Heart right ventricle (tissue), 16 donors: ENCODE data around the gene SH3GL3. TPM values are rescaled to one million over a fixed set of nuclear protein-coding genes. Genes with fewer than 3 reads are reported as not detected.

Experiments used
- ATAC-seq, 8 donors: fragments of 200-7000 bp; cut with Tn5 transposase; one replicate each; pipeline ENCODE4 v1.9.1; 2020; ENCODE audit warnings: mild to moderate bottlenecking in 8 of 8, moderate library complexity in 8 of 8, moderate number of reproducible peaks in 1 of 8
- DNase-seq, 2 donors: peaks; one replicate each; pipeline ENCODE4 v3.0.0-alpha.2; 2020
- H3K27ac ChIP-seq, 10 donors: fragments of 200-600 bp; sonication (generic) in 2 of 10; one replicate each; pipeline versions ENCODE4 v1.5.0 to v1.8.0; 2020 to 2022; ENCODE audit warnings: mild to moderate bottlenecking in 3 of 10
- H3K27me3 ChIP-seq, 7 donors: fragments of 200-600 bp; one replicate each; pipeline ENCODE4 v1.8.0; 2021 to 2022; ENCODE audit warnings: mild to moderate bottlenecking in 2 of 7
- H3K36me3 ChIP-seq, 9 donors: fragments of 200-600 bp; sonication (generic) in 1 of 9; one replicate each; pipeline versions ENCODE4 v1.5.0 to v1.8.0; 2020 to 2022; ENCODE audit warnings: mild to moderate bottlenecking in 2 of 9
- H3K4me1 ChIP-seq, 9 donors: fragments of 200-600 bp; sonication (generic) in 1 of 9; one replicate each; pipeline versions ENCODE4 v1.5.0 to v1.8.0; 2020 to 2022; ENCODE audit warnings: mild to moderate bottlenecking in 4 of 9
- H3K4me3 ChIP-seq, 10 donors: fragments of 200-600 bp; sonication (generic) in 2 of 10; one replicate each; pipeline versions ENCODE4 v1.5.0 to v1.8.0; 2020 to 2022; ENCODE audit warnings: mild to moderate bottlenecking in 7 of 10, moderate library complexity in 2 of 10
- H3K9me3 ChIP-seq, 11 donors: fragments of 200-600 bp in 10 of 11; sonication (generic) in 2 of 11; one replicate each; pipeline versions ENCODE4 v1.5.0 to v1.8.0; 2013 to 2022; ENCODE audit warnings: mild to moderate bottlenecking in 2 of 11, control low read depth in 1 of 11, moderate library complexity in 1 of 11
- CTCF ChIP-seq, 9 donors: fragments of 200-600 bp; sonication (generic) in 2 of 9; IDR thresholded peaks; one replicate each; pipeline versions ENCODE4 v1.5.0 to v1.8.0; 2021 to 2022; ENCODE audit warnings: antibody characterized with exemption in 9 of 9, mild to moderate bottlenecking in 5 of 9, moderate library complexity in 1 of 9
- WGBS, 2 donors: extraction: QIAGEN DNeasy Blood & Tissue Kit; methylation state at CpG; one replicate each; pipeline ENCODE4 v1.1.7; 2013; ENCODE audit warnings: inconsistent platforms in 1 of 2; 5-methylcytosine and 5-hydroxymethylcytosine counted together
- intact Hi-C, 10 donors: fragments of 100-400 bp; cut with DNase I; formaldehyde crosslinking; loops; one replicate each; pipeline versions ENCODE4 v1.11.1 to v1.14.2; 2022
- polyA plus RNA-seq, 2 donors: library from polyadenylated mRNA; stranded (reverse); fragments of 200-250 nt; gene quantifications; one replicate each; pipeline ENCODE4 v1.2.3, GENCODE V29; 2013
- total RNA-seq, 10 donors: library from RNA; stranded (reverse); fragmentation: NEBNext Ultra II Directional in 3 of 10; extraction: Animal tissue kit (Norgen Biotek cat#: 25700) in 3 of 10; gene quantifications; one replicate each; pipeline versions ENCODE4 v1.2.1 to v1.2.4, GENCODE V29; 2021 to 2023
- donor health status: Arrhythmogenic right ventricular cardiomyopathy.
- donor health status: ischemic (EF 13 %, LVEDD 7.1; RV severe dilation, severe dysfunction).
- donor health status: healthy with polysubstance abuse.
- donor health status: DM: no; HTN: yes; CAD: no.
- donor health status: DM: no; HTN: no; CAD: no.
- donor health status: ischemic (EF 25% LVEDD 6.9; RV normal size, moderate dysfunction).
- donor health status: ischemic (EF 25% LVEDD 5.7; RV mildly dilated, moderate dysfunction).
- donor health status: healthy.
- donor health status: DM: yes; HTN: yes; CAD: no.
- donor health status: Ischemic cardiomyopathy.
- donor health status: ischemic (EF 35%, LVEDD 5.7; RV mildly dilated, moderate dysfunction).
- donor health status: nonischemic (EF 11% LVEDD 7.7; RV severe dilation, severe dysfunction).
- donor health status: DM: yes; HTN: yes; CAD: no.
- donor health status: PGD.
- donor health status: ischemic (EF 29% LVEDD 5.4; RV normal size, mild dysfunction).
- donor health status: nonischemic (EF 23%, LVEDD 6.1; RV moderate dilation, normal function).

SH3GL3 gene
- total and polyA plus RNA-seq, 12 donors = 0.13 to 0.17 TPM; not detected in 10

GRCh38 chr15:83657549-83657948 lies 210.4 kb downstream of the SH3GL3 start:
- Histone ChIP-seq H3K4me1 (peaks cover 7 to 68% (median 22%) of the 10 kb centered on the region in 9 donors), H3K36me3 (peaks cover 0 to 17% (median 0%) of the 10 kb centered on the region in 9 donors), H3K9me3 (peaks cover 0 to under 1% (median 0%) of the 10 kb centered on the region in 11 donors), H3K27ac (peak overlapping the region in 9 of 10 donors; percentile 29 to 89 (median 62)), H3K4me3 (no peak overlapping the region), H3K27me3 (peaks cover 0 to 28% (median 9%) of the 10 kb centered on the region in 7 donors)
- DNase-seq (peak in 1 of 2 donors; percentile 14), ATAC-seq (no peak)
- peak in 7 of 9 donors; percentile 20 to 39 (median 28) for TF ChIP-seq CTCF (IDR thresholded peaks at IDR 0.05)
- 86% methylated on average over 4 of the region's 4 CpGs for WGBS, 2 donors
- intact Hi-C loops = loop anchor here in 4 of 10 donors (5.0 to 10.0 kb wide), 5 partner anchors 40 to 187 kb away; no protein-coding TSS in a partner anchor

GRCh38 chr15:83658430-83659416 lies 211.6 kb downstream of the SH3GL3 start:
- H3K27ac ChIP-seq = peak overlapping the region; percentile 29 to 89 (median 62)
- peaks cover 0 to 22% (median 0%) of the 10 kb centered on the region in 9 donors for H3K36me3 ChIP-seq
- ATAC-seq = peak; percentile 59 to 83 (median 69)
- H3K4me3 ChIP-seq = no peak overlapping the region
- peaks cover 0 to 17% (median 9%) of the 10 kb centered on the region in 7 donors for H3K27me3 ChIP-seq
- intact Hi-C loops = loop anchor here in 4 of 10 donors (1.0 to 10.0 kb wide), 6 partner anchors 39 to 186 kb away; no protein-coding TSS in a partner anchor
- WGBS, 2 donors = 34 to 45% methylated on average over 10 of the region's 10 CpGs
- H3K9me3 ChIP-seq = no peaks in the 10 kb centered on the region
- peak; percentile 50 to 69 for DNase-seq
- TF ChIP-seq CTCF (IDR thresholded peaks at IDR 0.05) = no peak
- H3K4me1 ChIP-seq = peaks cover 5 to 63% (median 22%) of the 10 kb centered on the region in 9 donors

GRCh38 chr15:83659417-83659812 lies 212.3 kb downstream of the SH3GL3 start:
- 69 to 80% methylated on average over 1 of the region's 1 CpG for WGBS, 2 donors
- no peak for TF ChIP-seq CTCF (IDR thresholded peaks at IDR 0.05)
- ATAC-seq = peak in 7 of 8 donors; percentile 2 to 48 (median 8)
- Histone ChIP-seq H3K4me1 (peaks cover 5 to 58% (median 22%) of the 10 kb centered on the region in 9 donors), H3K27ac (peak overlapping the region in 5 of 10 donors; percentile 28 to 89 (median 53)), H3K36me3 (peaks cover 0 to 25% (median 0%) of the 10 kb centered on the region in 9 donors), H3K9me3 (no peaks in the 10 kb centered on the region), H3K4me3 (no peak overlapping the region), H3K27me3 (peaks cover 0 to 11% (median 5%) of the 10 kb centered on the region in 7 donors)
- no peak for DNase-seq
- intact Hi-C loops = loop anchor here in 4 of 10 donors (1.0 to 10.0 kb wide), 6 partner anchors 38 to 185 kb away; no protein-coding TSS in a partner anchor

- Histone ChIP-seq H3K27me3 (no peaks in the 10 kb centered on the region), H3K27ac (no peak overlapping the region), H3K4me1 (no peaks in the 10 kb centered on the region), H3K4me3 (no peak overlapping the region), H3K9me3 (peaks cover 0 to 17% (median 0%) of the 10 kb centered on the region in 11 donors), H3K36me3 (peaks cover 0 to 8% (median 0%) of the 10 kb centered on the region in 9 donors)
- DNase-seq = no peak
- 56 to 61% methylated on average over 3 of the region's 3 CpGs for WGBS, 2 donors
- TF ChIP-seq CTCF (IDR thresholded peaks at IDR 0.05) = no peak
- intact Hi-C loops = no loop called here
- ATAC-seq = no peak
Observed at GRCh38 chr15:83665480-83665879, 218.3 kb downstream of the SH3GL3 start.
